ENCODE results near the gene CDKAL1.
"Not testable (repeated sequence)": the region's sequence is repeated elsewhere in the genome, so short reads cannot be mapped to it uniquely, and the experiment has no call there.

Gene CDKAL1

DNA sequence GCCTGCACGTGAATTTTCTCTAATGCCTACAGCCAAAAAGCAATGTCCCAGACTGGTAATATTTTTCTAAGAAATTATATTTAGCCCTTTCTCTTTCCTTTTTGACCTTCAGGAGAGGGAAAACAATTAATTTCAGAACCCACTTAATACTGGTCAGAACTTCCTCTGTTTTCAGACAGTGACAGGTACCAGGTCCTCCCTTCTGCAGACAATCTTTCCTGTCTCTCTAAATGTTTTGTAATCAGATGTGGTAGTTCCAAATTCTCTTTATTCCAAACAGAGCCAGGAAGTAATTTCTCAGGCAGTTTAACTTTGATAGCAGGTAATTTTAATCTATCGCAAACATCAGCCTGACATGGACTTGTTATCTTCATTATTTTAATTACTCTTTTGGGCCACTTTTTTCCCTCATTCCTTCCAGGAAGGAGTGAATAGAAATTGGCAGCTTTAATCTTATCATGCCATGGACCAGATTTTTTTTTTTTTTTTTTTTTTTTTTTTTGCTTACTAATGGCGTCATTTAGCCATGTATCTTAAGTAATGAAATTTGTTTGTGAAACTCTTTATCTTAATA is 710.7 kb downstream of the CDKAL1 start:
- H3K27me3 ChIP-seq (replicated peaks; ENCODE audit: control insufficient read depth, insufficient read depth, low read length): no peaks in the 10 kb centered on the region
- H3K4me3 ChIP-seq (replicated peaks; ENCODE audit: low read depth, low read length): no peak overlapping the region
- no peak for DNase-seq (ENCODE audit: extremely low read depth, insufficient read length)
- TF ChIP-seq, protein P1, sequence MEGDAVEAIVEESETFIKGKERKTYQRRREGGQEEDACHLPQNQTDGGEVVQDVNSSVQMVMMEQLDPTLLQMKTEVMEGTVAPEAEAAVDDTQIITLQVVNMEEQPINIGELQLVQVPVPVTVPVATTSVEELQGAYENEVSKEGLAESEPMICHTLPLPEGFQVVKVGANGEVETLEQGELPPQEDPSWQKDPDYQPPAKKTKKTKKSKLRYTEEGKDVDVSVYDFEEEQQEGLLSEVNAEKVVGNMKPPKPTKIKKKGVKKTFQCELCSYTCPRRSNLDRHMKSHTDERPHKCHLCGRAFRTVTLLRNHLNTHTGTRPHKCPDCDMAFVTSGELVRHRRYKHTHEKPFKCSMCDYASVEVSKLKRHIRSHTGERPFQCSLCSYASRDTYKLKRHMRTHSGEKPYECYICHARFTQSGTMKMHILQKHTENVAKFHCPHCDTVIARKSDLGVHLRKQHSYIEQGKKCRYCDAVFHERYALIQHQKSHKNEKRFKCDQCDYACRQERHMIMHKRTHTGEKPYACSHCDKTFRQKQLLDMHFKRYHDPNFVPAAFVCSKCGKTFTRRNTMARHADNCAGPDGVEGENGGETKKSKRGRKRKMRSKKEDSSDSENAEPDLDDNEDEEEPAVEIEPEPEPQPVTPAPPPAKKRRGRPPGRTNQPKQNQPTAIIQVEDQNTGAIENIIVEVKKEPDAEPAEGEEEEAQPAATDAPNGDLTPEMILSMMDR (IDR thresholded peaks at IDR 0.05; ENCODE audit: insufficient read depth, low read length, poor library complexity, severe bottlenecking): no peak
- H3K36me3 ChIP-seq (ENCODE audit: control insufficient read depth, insufficient read depth, low read length): no peaks in the 10 kb centered on the region

DNA sequence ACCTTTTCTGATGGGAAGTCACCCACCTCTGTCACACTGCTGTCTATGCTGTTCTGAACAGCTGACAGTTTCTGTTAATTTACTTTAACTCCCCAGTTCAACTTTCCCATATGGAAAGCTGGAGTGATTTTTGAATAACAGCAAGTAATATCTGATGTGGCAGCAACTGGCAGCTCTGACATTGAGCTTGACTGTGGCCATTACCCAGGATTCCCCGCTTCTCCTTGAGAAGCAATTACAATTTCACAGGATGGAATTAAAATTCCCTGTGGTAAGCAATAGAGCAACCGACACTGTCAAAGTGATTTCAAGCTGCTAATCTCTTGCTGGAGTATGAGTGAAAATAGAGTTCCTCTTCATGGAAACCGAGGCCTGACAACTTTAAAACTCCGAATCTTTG is 711.2 kb downstream of the CDKAL1 start:
- Histone ChIP-seq H3K27me3 (replicated peaks; ENCODE audit: control insufficient read depth, insufficient read depth, low read length) (no peaks in the 10 kb centered on the region), H3K4me3 (replicated peaks; ENCODE audit: low read depth, low read length) (no peak overlapping the region), H3K36me3 (ENCODE audit: control insufficient read depth, insufficient read depth, low read length) (no peaks in the 10 kb centered on the region)
- DNase-seq (ENCODE audit: extremely low read depth, insufficient read length): no peak
- TF ChIP-seq, protein P1 (IDR thresholded peaks at IDR 0.05; ENCODE audit: insufficient read depth, low read length, poor library complexity, severe bottlenecking): no peak

DNA sequence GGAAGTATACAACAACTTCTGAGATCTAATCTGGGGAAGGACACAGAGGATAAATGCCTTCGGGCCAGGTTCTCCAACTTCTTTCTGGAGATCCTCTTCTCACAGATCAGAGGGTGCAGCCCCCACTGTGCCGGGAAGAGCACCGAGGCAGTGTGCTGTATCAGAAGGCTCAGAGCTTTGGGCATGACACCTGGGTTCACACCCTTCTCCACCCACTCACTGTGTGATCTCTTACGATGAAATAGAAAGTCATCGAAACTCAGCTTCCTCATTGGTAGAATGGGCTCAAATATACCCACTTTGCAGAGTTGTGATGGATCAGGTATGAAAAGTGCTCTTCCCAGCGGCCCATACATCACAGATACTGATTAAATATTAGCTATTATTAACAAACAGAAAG is 711.8 kb downstream of the CDKAL1 start:
- H3K36me3 ChIP-seq (ENCODE audit: control insufficient read depth, insufficient read depth, low read length): no peaks in the 10 kb centered on the region
- no peaks in the 10 kb centered on the region for H3K27me3 ChIP-seq (replicated peaks; ENCODE audit: control insufficient read depth, insufficient read depth, low read length)
- no peak overlapping the region for H3K4me3 ChIP-seq (replicated peaks; ENCODE audit: low read depth, low read length)
- DNase-seq (ENCODE audit: extremely low read depth, insufficient read length): no peak
- TF ChIP-seq, protein P1 (IDR thresholded peaks at IDR 0.05; ENCODE audit: insufficient read depth, low read length, poor library complexity, severe bottlenecking): no peak

DNA sequence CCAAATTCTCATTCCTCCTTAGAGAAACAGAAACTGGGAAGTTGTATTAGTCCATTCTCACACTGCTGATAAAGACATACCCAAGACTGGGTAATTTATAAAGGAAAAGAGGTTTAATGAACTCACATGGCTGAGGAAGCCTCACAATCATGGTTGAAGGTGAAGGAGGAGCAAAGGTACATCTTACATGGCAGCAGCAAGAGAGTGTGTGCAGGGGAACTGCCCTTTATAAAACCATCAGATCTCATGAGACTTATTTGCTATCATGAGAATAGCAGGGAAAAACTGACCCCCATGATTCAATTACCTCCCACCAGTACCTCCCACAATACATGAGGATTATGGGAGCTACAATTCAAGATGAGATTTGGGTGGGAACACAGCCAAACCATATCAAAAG is 720.2 kb downstream of the CDKAL1 start:
- H3K4me3 ChIP-seq (replicated peaks; ENCODE audit: low read depth, low read length); H3K27me3 ChIP-seq (replicated peaks; ENCODE audit: control insufficient read depth, insufficient read depth, low read length); DNase-seq (ENCODE audit: extremely low read depth, insufficient read length); H3K36me3 ChIP-seq (ENCODE audit: control insufficient read depth, insufficient read depth, low read length): not testable (repeated sequence)

DNA sequence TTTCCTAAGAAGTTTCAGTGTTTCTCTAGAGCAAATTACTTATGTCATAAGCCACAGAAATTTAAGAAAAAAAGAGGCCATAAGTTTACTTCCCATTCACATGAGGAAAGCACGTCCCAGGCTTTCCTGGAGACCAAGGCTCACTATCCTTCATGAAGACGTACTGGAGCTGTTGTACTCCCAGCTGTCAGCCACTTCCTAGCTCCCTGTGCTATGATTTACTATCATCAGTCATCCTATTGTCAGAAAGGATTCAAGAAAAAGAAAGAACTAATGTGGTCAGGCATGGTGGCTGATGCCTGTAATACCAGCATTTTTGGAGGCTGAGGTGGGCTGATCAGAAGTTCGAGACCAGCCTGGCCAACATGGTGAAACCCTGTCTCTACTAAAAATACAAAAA is 721.9 kb downstream of the CDKAL1 start:
- TF ChIP-seq, protein P1 (IDR thresholded peaks at IDR 0.05; ENCODE audit: insufficient read depth, low read length, poor library complexity, severe bottlenecking): no peak
- Histone ChIP-seq H3K4me3 (replicated peaks; ENCODE audit: low read depth, low read length) (no peak overlapping the region), H3K36me3 (ENCODE audit: control insufficient read depth, insufficient read depth, low read length) (no peaks in the 10 kb centered on the region), H3K27me3 (replicated peaks; ENCODE audit: control insufficient read depth, insufficient read depth, low read length) (no peaks in the 10 kb centered on the region)
- DNase-seq (ENCODE audit: extremely low read depth, insufficient read length): no peak

DNA sequence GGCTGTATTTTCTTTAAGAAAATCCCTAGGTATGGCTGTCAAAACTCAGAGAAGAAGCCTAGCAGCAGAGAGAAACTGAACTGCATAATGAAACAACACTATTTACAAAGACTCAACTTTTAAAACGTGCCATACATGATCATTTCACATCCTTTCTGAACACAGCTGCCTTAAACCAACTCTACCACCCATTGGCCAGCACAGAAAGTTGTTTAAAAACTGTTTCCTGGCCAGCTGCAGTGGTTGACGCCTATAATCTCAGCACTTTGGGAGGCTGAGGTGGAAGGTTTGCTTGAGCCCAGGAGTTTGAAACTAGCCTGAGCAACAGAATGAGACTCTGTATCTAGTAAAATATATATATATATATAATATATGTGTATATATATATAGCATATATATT is 722.9 kb downstream of the CDKAL1 start:
- no peaks in the 10 kb centered on the region for H3K36me3 ChIP-seq (ENCODE audit: control insufficient read depth, insufficient read depth, low read length)
- DNase-seq (ENCODE audit: extremely low read depth, insufficient read length): no peak
- H3K4me3 ChIP-seq (replicated peaks; ENCODE audit: low read depth, low read length): no peak overlapping the region
- H3K27me3 ChIP-seq (replicated peaks; ENCODE audit: control insufficient read depth, insufficient read depth, low read length): no peaks in the 10 kb centered on the region
- TF ChIP-seq, protein P1 (IDR thresholded peaks at IDR 0.05; ENCODE audit: insufficient read depth, low read length, poor library complexity, severe bottlenecking): no peak
